HepG2 (cell line): ENCODE measurements around the gene IL16.

ENCODE experiments used
- EED ChIP-seq: sonication (generic); formaldehyde crosslinking; IDR thresholded peaks from 2 replicates; pipeline ENCODE4 v1.5.0; 2020; ENCODE audit warnings: mild to moderate bottlenecking, missing genetic modification reagents
- FOXM1 ChIP-seq: sonication (generic); formaldehyde crosslinking; IDR thresholded peaks from 2 replicates; pipeline ENCODE4 v1.5.0; 2020; ENCODE audit warnings: missing genetic modification reagents
- HOXA7 ChIP-seq: sonication (generic); formaldehyde crosslinking; IDR thresholded peaks from 2 replicates; pipeline ENCODE4 v1.8.1; 2022; ENCODE audit warnings: mild to moderate bottlenecking, missing genetic modification reagents, moderate library complexity
- MAZ ChIP-seq, 2 experiments: sonication (generic) in 1 of 2; formaldehyde crosslinking in 1 of 2; IDR thresholded peaks; 2 replicates each; pipeline versions ENCODE4 v1.5.0 to v1.6.1; 2012 to 2020; ENCODE audit warnings: low read depth in 2 of 2, mild to moderate bottlenecking in 2 of 2, borderline replicate concordance in 1 of 2, improper control_type of control experiment in 1 of 2, low read length in 1 of 2, missing genetic modification reagents in 1 of 2, moderate library complexity in 1 of 2
- MYC ChIP-seq: sonication (generic); formaldehyde crosslinking; IDR thresholded peaks from 2 replicates; pipeline ENCODE4 v1.9.0; 2021; ENCODE audit warnings: missing genetic modification reagents, borderline replicate concordance
- PHF5A ChIP-seq: IDR thresholded peaks from one replicate; pipeline ENCODE4 v1.6.1; 2018; ENCODE audit warnings: low read depth, missing genetic modification reagents; ENCODE audit not compliant: unreplicated experiment
- TF ChIP-seq, protein P1 (sequence below): sonication (generic); formaldehyde crosslinking; IDR thresholded peaks from 2 replicates; pipeline ENCODE4 v1.5.0; 2020; ENCODE audit warnings: mild to moderate bottlenecking, missing genetic modification reagents, moderate library complexity
- TF ChIP-seq, protein P2 (sequence below): sonication (generic); formaldehyde crosslinking; IDR thresholded peaks from 2 replicates; pipeline ENCODE4 v1.4.0; 2020; ENCODE audit warnings: missing genetic modification reagents, mild to moderate bottlenecking, borderline replicate concordance

DNA sequence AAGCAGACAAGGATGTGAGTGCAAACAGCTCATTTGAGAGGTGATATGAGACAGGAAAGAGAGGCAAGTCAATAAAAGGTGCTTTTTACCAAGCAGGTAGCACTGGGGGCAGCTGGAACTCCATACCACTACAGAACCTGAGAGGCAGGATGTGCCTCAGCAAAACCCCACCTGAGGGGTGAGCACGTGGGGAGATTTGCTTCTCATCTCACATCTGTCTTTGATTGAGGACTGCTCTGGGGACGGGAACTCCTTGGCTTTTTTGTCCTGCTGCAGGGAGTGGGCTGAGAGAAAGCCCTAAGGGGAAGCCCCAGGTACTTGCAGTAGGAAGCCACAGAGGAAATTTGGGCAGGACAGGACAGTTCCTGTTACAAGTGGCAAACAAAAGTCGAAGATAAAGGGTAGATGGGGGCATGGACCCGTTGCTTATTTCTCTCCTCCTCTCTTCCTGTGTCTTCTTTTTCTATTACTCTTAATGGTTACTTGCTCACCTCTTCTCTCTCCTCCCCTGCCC is 35.5 kb upstream of the IL16 start:
- no peak for TF ChIP-seq MYC (CRISPR knock-in tag)
- TF ChIP-seq FOXM1 (CRISPR knock-in tag), result no peak
- no peak for TF ChIP-seq HOXA7 (CRISPR knock-in tag)
- TF ChIP-seq, protein P1, sequence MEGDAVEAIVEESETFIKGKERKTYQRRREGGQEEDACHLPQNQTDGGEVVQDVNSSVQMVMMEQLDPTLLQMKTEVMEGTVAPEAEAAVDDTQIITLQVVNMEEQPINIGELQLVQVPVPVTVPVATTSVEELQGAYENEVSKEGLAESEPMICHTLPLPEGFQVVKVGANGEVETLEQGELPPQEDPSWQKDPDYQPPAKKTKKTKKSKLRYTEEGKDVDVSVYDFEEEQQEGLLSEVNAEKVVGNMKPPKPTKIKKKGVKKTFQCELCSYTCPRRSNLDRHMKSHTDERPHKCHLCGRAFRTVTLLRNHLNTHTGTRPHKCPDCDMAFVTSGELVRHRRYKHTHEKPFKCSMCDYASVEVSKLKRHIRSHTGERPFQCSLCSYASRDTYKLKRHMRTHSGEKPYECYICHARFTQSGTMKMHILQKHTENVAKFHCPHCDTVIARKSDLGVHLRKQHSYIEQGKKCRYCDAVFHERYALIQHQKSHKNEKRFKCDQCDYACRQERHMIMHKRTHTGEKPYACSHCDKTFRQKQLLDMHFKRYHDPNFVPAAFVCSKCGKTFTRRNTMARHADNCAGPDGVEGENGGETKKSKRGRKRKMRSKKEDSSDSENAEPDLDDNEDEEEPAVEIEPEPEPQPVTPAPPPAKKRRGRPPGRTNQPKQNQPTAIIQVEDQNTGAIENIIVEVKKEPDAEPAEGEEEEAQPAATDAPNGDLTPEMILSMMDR (CRISPR knock-in tag), result no peak
- TF ChIP-seq MAZ (IDR thresholded peaks at IDR 0.05; ENCODE audit: borderline replicate concordance, low read depth, low read length), result no peak
- TF ChIP-seq MAZ (CRISPR knock-in tag; IDR thresholded peaks at IDR 0.05; ENCODE audit: low read depth), result no peak
- TF ChIP-seq PHF5A, result no peak
- TF ChIP-seq EED (CRISPR knock-in tag), result no peak
- TF ChIP-seq, protein P2, sequence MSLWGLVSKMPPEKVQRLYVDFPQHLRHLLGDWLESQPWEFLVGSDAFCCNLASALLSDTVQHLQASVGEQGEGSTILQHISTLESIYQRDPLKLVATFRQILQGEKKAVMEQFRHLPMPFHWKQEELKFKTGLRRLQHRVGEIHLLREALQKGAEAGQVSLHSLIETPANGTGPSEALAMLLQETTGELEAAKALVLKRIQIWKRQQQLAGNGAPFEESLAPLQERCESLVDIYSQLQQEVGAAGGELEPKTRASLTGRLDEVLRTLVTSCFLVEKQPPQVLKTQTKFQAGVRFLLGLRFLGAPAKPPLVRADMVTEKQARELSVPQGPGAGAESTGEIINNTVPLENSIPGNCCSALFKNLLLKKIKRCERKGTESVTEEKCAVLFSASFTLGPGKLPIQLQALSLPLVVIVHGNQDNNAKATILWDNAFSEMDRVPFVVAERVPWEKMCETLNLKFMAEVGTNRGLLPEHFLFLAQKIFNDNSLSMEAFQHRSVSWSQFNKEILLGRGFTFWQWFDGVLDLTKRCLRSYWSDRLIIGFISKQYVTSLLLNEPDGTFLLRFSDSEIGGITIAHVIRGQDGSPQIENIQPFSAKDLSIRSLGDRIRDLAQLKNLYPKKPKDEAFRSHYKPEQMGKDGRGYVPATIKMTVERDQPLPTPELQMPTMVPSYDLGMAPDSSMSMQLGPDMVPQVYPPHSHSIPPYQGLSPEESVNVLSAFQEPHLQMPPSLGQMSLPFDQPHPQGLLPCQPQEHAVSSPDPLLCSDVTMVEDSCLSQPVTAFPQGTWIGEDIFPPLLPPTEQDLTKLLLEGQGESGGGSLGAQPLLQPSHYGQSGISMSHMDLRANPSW (CRISPR knock-in tag), result no peak
